ENCODE data around the gene RFX3.

GRCh38 chr9:3409453-3409852, 116.3 kb downstream of the RFX3 start:
- no peak for TF ChIP-seq CTCF (conservative IDR thresholded peaks at IDR 0.05)
- TF ChIP-seq ZFX (IDR thresholded peaks at IDR 0.05), result no peak

Data from C4-2B (cell line).